Upper lobe of right lung (tissue), 1 donor: ENCODE data around the gene CCDC88C. TPM values are rescaled to one million over a fixed set of nuclear protein-coding genes. Genes with fewer than 3 reads are reported as not detected.

Source experiments
- ATAC-seq: fragments of 200-7000 bp; cut with Tn5 transposase; one replicate; pipeline ENCODE4 v1.9.1; 2020; ENCODE audit warnings: mild to moderate bottlenecking, moderate library complexity
- DNase-seq: peaks from one replicate; pipeline ENCODE4 v3.0.0-alpha.2; 2020
- H3K27ac ChIP-seq: fragments of 200-600 bp; one replicate; pipeline ENCODE4 v1.8.0; 2022
- H3K27me3 ChIP-seq: fragments of 200-600 bp; one replicate; pipeline ENCODE4 v1.8.0; 2022; ENCODE audit warnings: mild to moderate bottlenecking
- H3K36me3 ChIP-seq: fragments of 200-600 bp; one replicate; pipeline ENCODE4 v1.8.0; 2022
- H3K4me1 ChIP-seq: fragments of 200-600 bp; one replicate; pipeline ENCODE4 v1.8.0; 2022
- H3K4me3 ChIP-seq: fragments of 200-600 bp; one replicate; pipeline ENCODE4 v1.8.0; 2022; ENCODE audit warnings: mild to moderate bottlenecking
- H3K9me3 ChIP-seq: fragments of 200-600 bp; one replicate; pipeline ENCODE4 v1.8.0; 2022
- CTCF ChIP-seq: fragments of 200-600 bp; IDR thresholded peaks from one replicate; pipeline ENCODE4 v1.8.0; 2022; ENCODE audit warnings: antibody characterized with exemption
- intact Hi-C: fragments of 100-400 bp; cut with DNase I; formaldehyde crosslinking; loops from one replicate; pipeline ENCODE4 v1.11.0; 2022
- total RNA-seq: library from RNA; stranded (reverse); fragmentation: NEBNext Ultra II Directional; extraction: Animal tissue kit (Norgen Biotek cat#: 25700); gene quantifications from one replicate; pipeline ENCODE4 v1.2.1, GENCODE V29; 2021
- donor health status: DM: no; HTN: yes; CAD: no; lungs with severe emphysema.

CCDC88C gene
- total RNA-seq, 1 donor from 2014 or later: 34.1 TPM

- Histone ChIP-seq H3K27me3 (no peaks in the 10 kb centered on the region), H3K27ac (peak overlapping the region; percentile 24), H3K4me1 (peaks cover 69% of the 10 kb centered on the region), H3K36me3 (no peaks in the 10 kb centered on the region), H3K4me3 (no peak overlapping the region), H3K9me3 (no peaks in the 10 kb centered on the region)
- no peak for TF ChIP-seq CTCF
- ATAC-seq (no peak), DNase-seq (no peak)
- intact Hi-C loops: no loop called here
Observed at GRCh38 chr14:91327661-91328312, 89.8 kb downstream of the CCDC88C start.

GRCh38 chr14:91327250-91327595 lies 90.4 kb downstream of the CCDC88C start:
- intact Hi-C loops: no loop called here
- no peak for ATAC-seq
- peak overlapping the region; percentile 24 for H3K27ac ChIP-seq

GRCh38 chr14:91326514-91327249 lies 90.9 kb downstream of the CCDC88C start:
- peaks cover 59% of the 10 kb centered on the region for H3K4me1 ChIP-seq
- H3K4me3 ChIP-seq: no peak overlapping the region
- ATAC-seq: no peak
- H3K27me3 ChIP-seq: no peaks in the 10 kb centered on the region
- no peaks in the 10 kb centered on the region for H3K36me3 ChIP-seq
- no peak for DNase-seq
- intact Hi-C loops: no loop called here
- no peaks in the 10 kb centered on the region for H3K9me3 ChIP-seq
- H3K27ac ChIP-seq: peak overlapping the region; percentile 24
- no peak for TF ChIP-seq CTCF

More at GRCh38 chr14:91327250-91327595, 90.4 kb downstream of the CCDC88C start:
- H3K36me3 ChIP-seq: no peaks in the 10 kb centered on the region
- H3K9me3 ChIP-seq: no peaks in the 10 kb centered on the region
- H3K4me1 ChIP-seq: peaks cover 65% of the 10 kb centered on the region
- no peaks in the 10 kb centered on the region for H3K27me3 ChIP-seq
- H3K4me3 ChIP-seq: no peak overlapping the region
- DNase-seq: peak; percentile 63
- no peak for TF ChIP-seq CTCF

- H3K4me1 ChIP-seq: peaks cover 41% of the 10 kb centered on the region
- ATAC-seq: no peak
- H3K4me3 ChIP-seq: no peak overlapping the region
Observed at GRCh38 chr14:91324606-91325575, 92.7 kb downstream of the CCDC88C start.

More at GRCh38 chr14:91324606-91325575, 92.7 kb downstream of the CCDC88C start:
- Histone ChIP-seq H3K27me3 (no peaks in the 10 kb centered on the region), H3K36me3 (no peaks in the 10 kb centered on the region), H3K27ac (peak overlapping the region; percentile 71), H3K9me3 (no peaks in the 10 kb centered on the region)
- intact Hi-C loops: loop anchor here (5.0 kb wide), 1 partner anchor 92 kb away; the partner anchor contains the start of gene CCDC88C
- DNase-seq: peak; percentile 55
- TF ChIP-seq CTCF: no peak
